Muscle layer of colon (tissue), 2 donors: ENCODE results near the gene SYNGR1.
"Not testable (repeated sequence)": the region's sequence is repeated elsewhere in the genome, so short reads cannot be mapped to it uniquely, and the experiment has no call there.

Experiments
- H3K27ac ChIP-seq: one replicate; pipeline ENCODE4 v1.7.0; 2013; ENCODE audit warnings: low read depth, mild to moderate bottlenecking, low read length, moderate library complexity
- H3K27me3 ChIP-seq, 2 donors: one replicate each; pipeline ENCODE4 v1.7.0; 2013; ENCODE audit warnings: low read length in 2 of 2, mild to moderate bottlenecking in 2 of 2; ENCODE audit not compliant: insufficient read depth in 2 of 2, control insufficient read depth in 1 of 2
- H3K36me3 ChIP-seq: one replicate; pipeline ENCODE4 v1.7.0; 2013; ENCODE audit warnings: mild to moderate bottlenecking, low read length; ENCODE audit not compliant: insufficient read depth
- H3K4me1 ChIP-seq: one replicate; pipeline ENCODE4 v1.7.0; 2013; ENCODE audit warnings: mild to moderate bottlenecking, low read length; ENCODE audit not compliant: insufficient read depth
- H3K4me3 ChIP-seq, 2 donors: one replicate each; pipeline ENCODE4 v1.7.0; 2013; ENCODE audit warnings: low read length in 2 of 2, low read depth in 1 of 2, mild to moderate bottlenecking in 1 of 2, moderate library complexity in 1 of 2
- H3K9ac ChIP-seq: one replicate; pipeline ENCODE4 v1.7.0; 2013; ENCODE audit warnings: low read length
- H3K9me3 ChIP-seq: one replicate; pipeline ENCODE4 v1.7.0; 2013; ENCODE audit warnings: mild to moderate bottlenecking, low read length
- donor health status: abdominal sarcoma.
- donor health status: Adenocarcinoma of cecum.

Gene SYNGR1

DNA sequence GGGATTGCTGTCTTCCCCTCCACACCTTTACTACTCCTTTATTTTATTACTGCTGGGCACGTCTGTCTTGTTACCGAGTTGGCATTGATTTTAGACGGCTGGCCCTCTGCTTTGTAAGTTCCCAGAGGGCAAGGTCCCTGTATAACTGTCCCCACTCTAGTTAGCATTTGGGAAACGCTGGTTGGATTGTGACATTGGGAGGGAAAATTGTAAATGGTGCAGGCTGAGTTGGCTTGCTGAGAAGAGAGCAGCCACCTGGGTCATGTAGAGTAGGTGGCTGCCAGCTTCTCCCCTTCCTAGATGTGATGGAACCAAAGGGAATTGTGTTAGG is 51.5 kb downstream of the SYNGR1 start:
- Histone ChIP-seq H3K9me3 (no peaks in the 10 kb centered on the region), H3K4me3 (no peak overlapping the region), H3K36me3 (peaks cover 8% of the 10 kb centered on the region), H3K9ac (no peak overlapping the region), H3K4me1 (peaks cover 20% of the 10 kb centered on the region), H3K27ac (peak overlapping the region; percentile 34), H3K27me3 (no peaks in the 10 kb centered on the region)

DNA sequence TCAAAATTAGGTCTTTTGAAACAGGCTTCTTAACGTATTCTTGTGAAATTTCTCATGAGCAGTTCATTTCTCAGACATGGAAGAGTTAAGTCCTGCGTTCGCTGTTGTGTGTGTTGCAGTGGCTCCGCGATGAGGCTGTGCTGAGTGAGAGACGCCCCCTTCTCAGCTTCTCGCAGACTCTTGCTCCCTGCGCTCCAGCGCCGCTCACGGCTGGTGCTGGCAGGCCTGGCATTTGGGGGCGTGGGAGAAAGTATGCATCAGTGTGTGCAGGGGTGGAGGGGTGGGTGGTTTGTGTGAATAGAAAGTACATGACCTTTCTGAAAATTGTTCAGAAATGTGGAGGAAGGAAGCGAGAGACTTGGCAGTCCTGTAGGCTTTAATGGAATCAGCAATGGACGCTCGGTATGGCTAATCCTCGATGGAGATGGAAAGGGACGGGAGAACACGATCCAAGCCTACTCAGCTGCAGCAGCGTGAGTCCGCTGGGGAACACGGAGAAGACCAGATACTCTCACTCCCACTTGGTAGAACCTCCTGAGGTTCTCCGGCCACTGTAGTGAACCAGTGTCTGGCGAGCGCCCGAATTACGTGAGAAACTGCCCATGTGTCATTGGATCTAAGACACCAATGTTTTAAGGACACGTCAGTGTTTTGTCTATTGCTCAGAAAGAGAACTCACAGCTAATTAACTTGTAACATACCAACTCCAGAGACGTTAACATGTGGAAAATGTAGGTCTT is 55.7 kb downstream of the SYNGR1 start:
- Histone ChIP-seq H3K4me3 (peak overlapping the region; percentile 11 to 31), H3K9ac (no peak overlapping the region), H3K36me3 (peaks cover 8% of the 10 kb centered on the region), H3K4me1 (peaks cover 15% of the 10 kb centered on the region), H3K9me3 (no peaks in the 10 kb centered on the region), H3K27ac (peak overlapping the region; percentile 29), H3K27me3 (no peaks in the 10 kb centered on the region)

DNA sequence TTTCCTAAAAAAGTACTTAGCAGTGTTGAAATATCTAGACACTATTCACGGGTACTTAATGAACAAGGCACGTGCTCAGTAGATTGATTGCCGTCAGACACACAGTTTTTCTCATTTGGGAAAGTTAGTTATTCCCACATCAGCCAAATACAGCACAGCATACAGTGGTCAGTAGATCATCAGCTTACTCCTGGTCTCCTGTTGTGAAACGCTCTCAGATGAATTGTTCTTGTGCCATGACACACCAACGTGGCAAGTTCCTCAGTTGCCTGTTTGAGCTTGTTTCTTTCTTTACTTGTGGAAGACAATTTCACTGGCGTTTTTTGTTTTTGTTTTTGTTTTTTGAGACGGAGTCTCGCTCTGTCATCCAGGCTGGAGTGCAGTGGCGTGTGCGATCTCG is 58.4 kb downstream of the SYNGR1 start:
- Histone ChIP-seq H3K4me1 (peaks cover 6% of the 10 kb centered on the region), H3K4me3 (no peak overlapping the region), H3K9me3 (no peaks in the 10 kb centered on the region), H3K27me3 (no peaks in the 10 kb centered on the region), H3K36me3 (no peaks in the 10 kb centered on the region), H3K27ac (no peak overlapping the region), H3K9ac (no peak overlapping the region)

DNA sequence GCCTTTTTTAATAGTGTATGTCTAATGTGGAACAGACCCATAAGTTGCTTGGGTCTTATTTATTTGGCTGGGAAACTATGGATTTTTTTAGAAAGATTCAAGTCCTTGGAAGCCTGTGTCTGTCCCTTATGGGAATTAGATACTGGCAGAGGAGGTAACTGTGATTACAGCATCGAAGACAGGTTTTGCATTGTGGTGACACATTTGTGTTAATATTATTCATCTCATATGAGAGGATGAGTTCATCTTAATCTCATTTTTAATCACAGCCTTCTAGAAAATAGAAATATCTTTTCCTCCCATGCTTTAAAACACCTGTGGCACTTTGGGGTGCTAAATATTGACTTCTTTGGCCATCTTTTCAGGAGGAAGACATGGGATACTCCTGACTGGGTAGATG is 59.0 kb downstream of the SYNGR1 start:
- Histone ChIP-seq H3K9ac (no peak overlapping the region), H3K27ac (no peak overlapping the region), H3K9me3 (no peaks in the 10 kb centered on the region), H3K36me3 (no peaks in the 10 kb centered on the region), H3K4me3 (no peak overlapping the region), H3K27me3 (no peaks in the 10 kb centered on the region), H3K4me1 (peaks cover 6% of the 10 kb centered on the region)

DNA sequence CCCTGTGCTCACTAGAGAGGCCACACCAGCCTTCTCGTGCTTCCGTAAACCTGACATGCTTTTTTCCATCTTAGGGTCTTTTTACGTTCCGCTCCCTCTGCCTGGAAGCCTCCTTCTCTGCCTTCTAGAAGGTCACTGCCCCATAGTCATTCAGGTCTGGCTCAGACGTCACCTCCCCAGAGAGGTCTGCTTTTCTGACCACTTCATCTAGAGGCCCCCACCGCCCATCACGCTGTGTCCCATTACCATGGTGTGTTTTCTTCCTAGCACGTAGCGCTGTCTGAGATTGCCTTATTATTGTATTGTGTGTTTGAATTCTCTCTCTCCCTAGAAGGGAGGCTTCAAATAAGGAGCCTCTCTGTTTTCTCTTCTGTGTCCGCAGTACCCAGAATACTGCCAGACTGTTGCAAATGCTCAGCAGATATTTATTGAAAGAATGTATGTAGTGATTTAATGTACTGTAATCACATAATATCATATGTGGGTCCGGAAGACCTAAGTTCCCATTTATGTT is 59.8 kb downstream of the SYNGR1 start:
- H3K9me3 ChIP-seq = no peaks in the 10 kb centered on the region
- no peaks in the 10 kb centered on the region for H3K27me3 ChIP-seq
- no peak overlapping the region for H3K27ac ChIP-seq
- H3K4me3 ChIP-seq = no peak overlapping the region
- H3K36me3 ChIP-seq = no peaks in the 10 kb centered on the region
- H3K9ac ChIP-seq = no peak overlapping the region
- peaks cover 6% of the 10 kb centered on the region for H3K4me1 ChIP-seq

DNA sequence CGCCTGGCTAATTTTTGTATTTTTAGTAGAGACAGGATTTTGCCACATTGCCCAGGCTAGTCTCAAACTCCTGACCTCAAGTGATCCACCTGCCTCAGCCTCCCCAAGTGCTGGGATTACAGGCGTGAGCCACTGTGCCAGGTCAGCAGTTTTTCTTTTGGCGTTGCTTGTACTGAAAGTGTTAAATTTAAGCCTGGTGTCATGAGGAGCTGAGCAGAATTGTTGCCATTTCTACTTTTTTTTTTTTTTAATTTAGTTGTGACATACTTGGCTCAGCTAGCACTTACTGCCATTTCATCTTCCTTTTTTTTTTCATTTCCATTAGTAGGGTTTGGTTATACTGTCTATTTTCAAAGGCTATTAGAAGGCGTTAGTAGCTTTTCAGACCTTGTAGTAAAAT is 60.5 kb downstream of the SYNGR1 start:
- Histone ChIP-seq H3K36me3 (no peaks in the 10 kb centered on the region), H3K27me3 (no peaks in the 10 kb centered on the region), H3K9ac (no peak overlapping the region), H3K27ac (no peak overlapping the region), H3K4me3 (no peak overlapping the region), H3K4me1 (no peaks in the 10 kb centered on the region), H3K9me3 (no peaks in the 10 kb centered on the region)

DNA sequence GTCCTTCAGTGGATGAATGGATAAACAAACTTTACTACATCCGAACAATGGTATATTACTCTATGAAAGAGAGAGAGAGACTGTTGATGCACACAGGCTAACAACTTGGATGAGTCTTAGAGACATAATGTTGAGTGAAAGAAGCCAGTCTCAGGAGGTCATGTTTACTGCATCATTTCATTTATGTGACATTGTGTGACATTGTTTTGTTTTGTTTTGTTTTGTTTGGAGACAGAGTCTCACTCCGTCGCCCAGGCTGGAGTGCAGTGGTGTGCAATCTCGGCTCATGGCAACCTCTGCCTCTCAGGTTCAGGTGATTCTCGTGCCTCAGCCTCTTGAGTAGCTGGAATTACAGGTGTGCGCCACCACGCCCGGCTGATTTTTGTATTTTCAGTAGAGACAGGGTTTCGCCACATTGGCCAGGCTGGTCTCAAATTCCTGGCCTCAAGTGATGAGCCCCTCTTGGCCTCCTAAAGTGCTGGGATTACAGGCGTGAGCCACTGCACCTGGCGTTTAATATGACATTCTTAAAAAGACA is 62.1 kb downstream of the SYNGR1 start:
- peaks cover 15% of the 10 kb centered on the region for H3K36me3 ChIP-seq
- H3K9me3 ChIP-seq, H3K4me3 ChIP-seq, H3K27me3 ChIP-seq, H3K27ac ChIP-seq, H3K9ac ChIP-seq, H3K4me1 ChIP-seq: not testable (repeated sequence)

DNA sequence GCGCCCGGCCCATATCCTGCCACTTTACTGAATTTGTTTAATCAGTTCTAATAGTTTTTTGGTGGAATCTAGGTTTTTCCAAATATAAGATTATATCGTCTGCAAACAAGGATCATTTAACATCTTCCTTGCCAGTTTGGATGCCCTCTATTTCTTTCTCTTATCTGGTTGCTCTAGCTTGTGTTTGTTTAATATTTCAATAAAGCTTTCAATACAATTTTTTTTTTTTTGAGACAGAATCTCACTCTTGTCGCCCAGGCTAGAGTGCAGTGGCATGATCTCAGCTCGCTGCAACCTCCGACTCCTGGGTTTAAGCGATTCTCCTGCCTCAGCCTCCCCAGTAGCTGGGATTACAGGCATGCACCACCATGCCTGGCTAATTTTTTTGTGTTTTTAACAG is 63.4 kb downstream of the SYNGR1 start:
- H3K9ac ChIP-seq = not testable (repeated sequence)

DNA sequence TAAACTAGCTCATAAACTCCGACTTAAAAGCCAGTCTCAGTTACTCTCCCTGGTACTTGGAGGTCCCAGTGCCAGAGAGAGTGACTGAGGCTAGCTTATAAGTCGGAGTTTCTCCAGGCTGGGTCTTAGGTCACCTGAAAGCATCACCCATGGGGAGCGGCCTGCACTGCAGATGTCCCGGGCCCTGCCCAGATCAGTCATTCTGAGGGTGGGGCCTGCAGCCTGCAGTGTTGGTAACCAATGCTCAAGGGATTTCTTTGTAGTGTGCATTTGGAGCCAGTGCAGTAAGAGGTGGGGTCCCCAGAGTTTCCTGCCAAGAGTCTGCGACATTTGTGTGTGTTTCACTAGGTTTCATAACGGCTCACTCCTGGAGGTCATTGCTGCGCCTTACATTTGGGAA is 64.6 kb downstream of the SYNGR1 start:
- Histone ChIP-seq H3K27ac (no peak overlapping the region), H3K27me3 (no peaks in the 10 kb centered on the region), H3K4me3 (no peak overlapping the region), H3K36me3 (peaks cover 37% of the 10 kb centered on the region), H3K9me3 (no peaks in the 10 kb centered on the region), H3K9ac (no peak overlapping the region), H3K4me1 (no peaks in the 10 kb centered on the region)

More for the DNA sequence above, 63.4 kb downstream of the SYNGR1 start:
- H3K27ac ChIP-seq, H3K4me1 ChIP-seq, H3K27me3 ChIP-seq, H3K4me3 ChIP-seq, H3K9me3 ChIP-seq: not testable (repeated sequence)
- H3K36me3 ChIP-seq = peaks cover 25% of the 10 kb centered on the region

DNA sequence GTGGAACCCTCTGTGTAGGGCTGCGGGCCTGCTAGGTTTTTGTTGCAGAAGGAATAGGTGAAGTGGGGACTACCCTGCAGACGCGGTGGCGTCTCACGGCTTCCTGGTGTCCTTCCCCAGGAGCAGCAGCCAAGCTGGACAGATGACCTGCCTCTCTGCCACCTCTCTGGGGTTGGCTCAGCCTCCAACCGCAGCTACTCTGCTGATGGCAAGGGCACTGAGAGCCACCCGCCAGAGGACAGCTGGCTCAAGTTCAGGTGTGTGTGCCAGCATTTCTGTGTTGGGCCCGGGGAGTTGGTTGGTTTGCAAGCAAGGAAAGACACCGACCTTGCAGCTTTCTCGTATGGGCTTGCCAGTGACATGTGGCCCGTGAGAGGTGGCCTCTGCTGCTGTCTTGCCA is 65.1 kb downstream of the SYNGR1 start:
- Histone ChIP-seq H3K4me3 (no peak overlapping the region), H3K9me3 (no peaks in the 10 kb centered on the region), H3K36me3 (peaks cover 42% of the 10 kb centered on the region), H3K27ac (no peak overlapping the region), H3K9ac (no peak overlapping the region), H3K27me3 (no peaks in the 10 kb centered on the region), H3K4me1 (no peaks in the 10 kb centered on the region)

DNA sequence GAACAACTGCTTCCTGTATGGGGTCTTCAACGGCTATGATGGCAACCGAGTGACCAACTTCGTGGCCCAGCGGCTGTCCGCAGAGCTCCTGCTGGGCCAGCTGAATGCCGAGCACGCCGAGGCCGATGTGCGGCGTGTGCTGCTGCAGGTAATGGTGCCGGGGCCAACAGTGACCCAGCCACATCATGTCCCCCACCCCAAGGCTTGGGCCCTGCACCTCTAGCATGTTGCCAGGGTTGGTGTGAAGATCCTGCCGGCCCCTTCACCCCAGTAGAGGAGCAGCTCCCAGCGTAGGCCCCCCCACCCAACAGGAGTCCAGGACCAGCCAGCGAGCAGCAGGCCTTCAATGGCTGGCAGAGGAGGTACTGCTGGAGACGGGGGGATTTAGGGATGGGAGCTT is 65.7 kb downstream of the SYNGR1 start:
- no peak overlapping the region for H3K27ac ChIP-seq
- H3K4me1 ChIP-seq = no peaks in the 10 kb centered on the region
- no peak overlapping the region for H3K9ac ChIP-seq
- H3K27me3 ChIP-seq = no peaks in the 10 kb centered on the region
- H3K36me3 ChIP-seq = peaks cover 48% of the 10 kb centered on the region
- no peaks in the 10 kb centered on the region for H3K9me3 ChIP-seq
- H3K4me3 ChIP-seq = no peak overlapping the region

DNA sequence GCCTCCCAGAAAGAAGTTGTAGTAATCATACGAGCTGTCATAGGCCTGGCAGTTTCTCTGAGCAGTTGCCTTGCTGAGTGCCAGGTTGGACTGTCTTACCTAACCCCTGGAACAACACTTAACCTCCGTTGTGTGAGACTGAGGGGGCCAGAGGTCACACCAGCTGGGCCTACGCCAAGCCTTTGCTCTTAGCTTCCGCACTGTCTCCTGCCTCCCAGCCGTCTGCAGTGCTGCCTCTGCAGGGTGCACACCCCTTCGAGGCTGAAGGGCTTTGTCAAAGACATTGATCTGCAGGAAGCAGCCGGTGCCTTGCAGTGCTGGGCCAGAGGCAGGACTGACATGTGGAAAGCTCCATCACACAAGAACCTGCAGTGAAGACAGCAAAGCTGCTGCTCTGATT is 66.5 kb downstream of the SYNGR1 start:
- H3K4me1 ChIP-seq = no peaks in the 10 kb centered on the region
- H3K36me3 ChIP-seq = peaks cover 53% of the 10 kb centered on the region
- H3K4me3 ChIP-seq = no peak overlapping the region
- no peak overlapping the region for H3K9ac ChIP-seq
- H3K9me3 ChIP-seq = no peaks in the 10 kb centered on the region
- no peak overlapping the region for H3K27ac ChIP-seq
- no peaks in the 10 kb centered on the region for H3K27me3 ChIP-seq
